Neuronal stem cell (in vitro differentiated cells): ENCODE measurements around the gene ATP6V1B1.
A peak's percentile ranks its signal among the peaks of the same experiment; 100 is the strongest.

Source experiments
- DNase-seq: peaks from one replicate; pipeline ENCODE4 v3.0.0-alpha.2; 2013; ENCODE audit warnings: low spot score
- H2AFZ ChIP-seq: one replicate; pipeline ENCODE4 v1.6.1; 2013; ENCODE audit warnings: mild to moderate bottlenecking, low read length, inconsistent platforms
- H2AK5ac ChIP-seq: 2 replicates; pipeline ENCODE4 v1.6.1; 2013; ENCODE audit warnings: low read depth, mild to moderate bottlenecking, inconsistent platforms, low read length, moderate library complexity, mixed read lengths
- H2BK120ac ChIP-seq: 2 replicates; pipeline ENCODE4 v1.6.1; 2013; ENCODE audit warnings: low read depth, mild to moderate bottlenecking, inconsistent platforms, low read length, moderate library complexity, mixed read lengths
- H2BK12ac ChIP-seq: one replicate; pipeline ENCODE4 v1.6.1; 2013; ENCODE audit warnings: low read length, inconsistent platforms
- H2BK15ac ChIP-seq: 2 replicates; pipeline ENCODE4 v1.6.1; 2013; ENCODE audit warnings: mild to moderate bottlenecking, low read length, inconsistent platforms, mixed read lengths
- H2BK5ac ChIP-seq: one replicate; pipeline ENCODE4 v1.6.1; 2013; ENCODE audit warnings: inconsistent platforms, mild to moderate bottlenecking, low read length, moderate library complexity
- H3K14ac ChIP-seq: one replicate; pipeline ENCODE4 v1.6.1; 2013; ENCODE audit warnings: low read length, inconsistent platforms
- H3K18ac ChIP-seq: 2 replicates; pipeline ENCODE4 v1.6.1; 2013; ENCODE audit warnings: low read length, inconsistent platforms
- H3K23ac ChIP-seq: 2 replicates; pipeline ENCODE4 v1.6.1; 2013; ENCODE audit warnings: low read depth, mild to moderate bottlenecking, mixed read lengths, low read length, inconsistent platforms; ENCODE audit not compliant: poor library complexity
- H3K27ac ChIP-seq: replicated peaks from 3 replicates; pipeline ENCODE4 v1.5.1; 2013; ENCODE audit warnings: low read length, inconsistent platforms
- H3K27me3 ChIP-seq, 3 experiments: 2 replicates each; pipeline ENCODE4 v1.6.1; 2013; ENCODE audit warnings: low read length in 3 of 3, mild to moderate bottlenecking in 2 of 3, inconsistent platforms in 1 of 3, low read depth in 1 of 3, mixed read lengths in 1 of 3, moderate library complexity in 1 of 3; ENCODE audit not compliant: control insufficient read depth in 3 of 3, insufficient read depth in 3 of 3
- H3K36me3 ChIP-seq, 2 donors: replicated peaks in 1 of 2; 2 replicates each; pipeline ENCODE4 v1.6.1; 2013; ENCODE audit warnings: low read length in 2 of 2; ENCODE audit not compliant: control insufficient read depth in 2 of 2, insufficient read depth in 2 of 2
- H3K4ac ChIP-seq: 2 replicates; pipeline ENCODE4 v1.6.1; 2013; ENCODE audit warnings: inconsistent platforms, mild to moderate bottlenecking, low read length, moderate library complexity
- H3K4me1 ChIP-seq, 2 donors: 1 replicate in 1 of 2; 2 replicates in 1 of 2; pipeline ENCODE4 v1.6.1; 2013; ENCODE audit warnings: low read length in 2 of 2, low read depth in 1 of 2; ENCODE audit not compliant: control insufficient read depth in 2 of 2, insufficient read depth in 1 of 2
- H3K4me2 ChIP-seq: one replicate; pipeline ENCODE4 v1.6.1; 2013; ENCODE audit warnings: mild to moderate bottlenecking, low read length, inconsistent platforms; ENCODE audit not compliant: insufficient read depth, poor library complexity, severe bottlenecking
- H3K4me3 ChIP-seq, 2 donors: 2 replicates each; pipeline ENCODE4 v1.5.1; 2013; ENCODE audit warnings: low read length in 2 of 2, mild to moderate bottlenecking in 2 of 2, inconsistent platforms in 1 of 2, moderate library complexity in 1 of 2
- H3K79me1 ChIP-seq: one replicate; pipeline ENCODE4 v1.6.1; 2013; ENCODE audit warnings: low read depth, mild to moderate bottlenecking, inconsistent platforms, low read length, moderate library complexity
- H3K9ac ChIP-seq: one replicate; pipeline ENCODE4 v1.6.1; 2013; ENCODE audit warnings: mild to moderate bottlenecking, low read depth, low read length, inconsistent platforms; ENCODE audit not compliant: poor library complexity
- H3K9me3 ChIP-seq, 2 donors: replicated peaks in 1 of 2; 2 replicates each; pipeline versions ENCODE3 to v1.6.1; 2013; ENCODE audit warnings: low read length in 2 of 2, mild to moderate bottlenecking in 2 of 2, inconsistent platforms in 1 of 2, low read depth in 1 of 2, mixed read lengths in 1 of 2, moderate library complexity in 1 of 2; ENCODE audit not compliant: control insufficient read depth in 2 of 2, insufficient read depth in 1 of 2
- H4K8ac ChIP-seq: one replicate; pipeline ENCODE4 v1.6.1; 2013; ENCODE audit warnings: low read depth, mild to moderate bottlenecking, inconsistent platforms, low read length, moderate library complexity
- H4K91ac ChIP-seq: one replicate; pipeline ENCODE4 v1.6.1; 2013; ENCODE audit warnings: low read length, low read depth, mild to moderate bottlenecking, inconsistent platforms; ENCODE audit not compliant: poor library complexity
- WGBS, 2 donors: extraction: QIAGEN DNeasy Blood & Tissue Kit; methylation state at CpG; one replicate each; pipeline ENCODE4 v1.1.7; 2013; ENCODE audit warnings: missing lambda C conversion rate in 2 of 2, mixed read lengths in 1 of 2; ENCODE audit not compliant: insufficient read length in 2 of 2, insufficient replicate concordance in 1 of 2; ENCODE audit errors: extremely low coverage in 2 of 2; 5-methylcytosine and 5-hydroxymethylcytosine counted together

The ATP6V1B1 gene

GRCh38 chr2:70897977-70898226 lies 37.8 kb upstream of the ATP6V1B1 start:
- H3K4ac ChIP-seq, result no peak overlapping the region
- no peak overlapping the region for H3K14ac ChIP-seq
- H2AK5ac ChIP-seq, result no peak overlapping the region
- H2BK5ac ChIP-seq, result no peak overlapping the region
- peaks cover 0 to 2% of the 10 kb centered on the region in 2 donors for H3K36me3 ChIP-seq
- no peak overlapping the region for H3K23ac ChIP-seq
- H2BK12ac ChIP-seq, result no peak overlapping the region
- H4K91ac ChIP-seq, result no peak overlapping the region
- H2BK15ac ChIP-seq, result no peak overlapping the region
- H3K9me3 ChIP-seq, result no peaks in the 10 kb centered on the region
- H2BK120ac ChIP-seq, result no peak overlapping the region
- no peak overlapping the region for H3K27ac ChIP-seq
- H3K4me3 ChIP-seq, result no peak overlapping the region
- DNase-seq, result no peak
- no CpG with 5 or more reads among the region's 5 CpGs for WGBS, 2 donors
- H4K8ac ChIP-seq, result no peak overlapping the region
- H3K79me1 ChIP-seq, result no peaks in the 10 kb centered on the region
- no peak overlapping the region for H3K9ac ChIP-seq
- H2AFZ ChIP-seq, result no peak overlapping the region
- H3K27me3 ChIP-seq, result peaks cover 61 to 94% (median 69%) of the 10 kb centered on the region in 3 experiments
- no peak overlapping the region for H3K18ac ChIP-seq
- H3K4me1 ChIP-seq, result peaks cover 14 to 15% of the 10 kb centered on the region in 2 donors
- no peak overlapping the region for H3K4me2 ChIP-seq

- H3K9ac ChIP-seq, result peak overlapping the region; percentile 24
- H4K91ac ChIP-seq, result no peak overlapping the region
- H3K14ac ChIP-seq, result no peak overlapping the region
- no peak for DNase-seq
- peaks cover 61 to 94% (median 62%) of the 10 kb centered on the region in 3 experiments for H3K27me3 ChIP-seq
- no peak overlapping the region for H3K4ac ChIP-seq
- H2BK5ac ChIP-seq, result no peak overlapping the region
- peaks cover 12 to 14% of the 10 kb centered on the region in 2 donors for H3K4me1 ChIP-seq
- no CpG with 5 or more reads among the region's 16 CpGs for WGBS, 2 donors
- H3K36me3 ChIP-seq, result peaks cover 0 to 9% of the 10 kb centered on the region in 2 donors
- no peak overlapping the region for H2BK15ac ChIP-seq
- no peak overlapping the region for H3K27ac ChIP-seq
- no peak overlapping the region for H3K23ac ChIP-seq
- no peak overlapping the region for H2AK5ac ChIP-seq
- peaks cover 1 to 2% of the 10 kb centered on the region in 2 donors for H3K9me3 ChIP-seq
- no peak overlapping the region for H3K18ac ChIP-seq
- H2BK12ac ChIP-seq, result peak overlapping the region; percentile 18
- no peak overlapping the region for H2BK120ac ChIP-seq
- H2AFZ ChIP-seq, result no peak overlapping the region
- H3K79me1 ChIP-seq, result no peaks in the 10 kb centered on the region
- H4K8ac ChIP-seq, result no peak overlapping the region
- H3K4me2 ChIP-seq, result no peak overlapping the region
- H3K4me3 ChIP-seq, result peak overlapping the region; percentile 49 to 83
Observed at GRCh38 chr2:70898363-70899240, 37.1 kb upstream of the ATP6V1B1 start.

GRCh38 chr2:70901227-70902066 lies 34.3 kb upstream of the ATP6V1B1 start:
- Histone ChIP-seq H3K27me3 (peaks cover 34 to 94% (median 70%) of the 10 kb centered on the region in 3 experiments), H2BK120ac (peak overlapping the region; percentile 24), H2BK5ac (peak overlapping the region; percentile 29), H3K36me3 (peaks cover 0 to 36% of the 10 kb centered on the region in 2 donors), H4K91ac (no peak overlapping the region), H3K9ac (peak overlapping the region; percentile 92), H3K4me1 (peaks cover 9 to 24% of the 10 kb centered on the region in 2 donors), H3K27ac (no peak overlapping the region), H3K18ac (peak overlapping the region; percentile 91), H4K8ac (no peak overlapping the region), H2BK12ac (peak overlapping the region; percentile 99), H3K4ac (no peak overlapping the region), H3K9me3 (peaks cover 3 to 14% of the 10 kb centered on the region in 2 donors), H2BK15ac (peak overlapping the region; percentile 88), H3K79me1 (no peaks in the 10 kb centered on the region), H3K4me2 (peak overlapping the region; percentile 90), H3K23ac (peak overlapping the region; percentile 56), H3K4me3 (peak overlapping the region; percentile 80 to 83), H2AFZ (peak overlapping the region; percentile 99), H3K14ac (peak overlapping the region; percentile 50), H2AK5ac (peak overlapping the region; percentile 47)
- no peak for DNase-seq
- no CpG with 5 or more reads among the region's 79 CpGs for WGBS, 2 donors

- Histone ChIP-seq H3K27me3 (peaks cover 28 to 94% (median 64%) of the 10 kb centered on the region in 3 experiments), H3K9ac (no peak overlapping the region), H3K18ac (peak overlapping the region; percentile 91), H3K4me2 (peak overlapping the region; percentile 90), H2BK15ac (peak overlapping the region; percentile 88), H3K4me1 (peaks cover 10 to 24% of the 10 kb centered on the region in 2 donors), H3K4ac (no peak overlapping the region), H3K79me1 (no peaks in the 10 kb centered on the region), H3K14ac (no peak overlapping the region), H2AK5ac (no peak overlapping the region), H4K8ac (no peak overlapping the region), H3K9me3 (peaks cover 3 to 14% of the 10 kb centered on the region in 2 donors), H3K36me3 (peaks cover 0 to 40% of the 10 kb centered on the region in 2 donors), H2BK5ac (no peak overlapping the region), H3K4me3 (peak overlapping the region; percentile 80 to 83), H2BK120ac (peak overlapping the region; percentile 16), H2AFZ (peak overlapping the region; percentile 99), H4K91ac (no peak overlapping the region), H3K27ac (no peak overlapping the region), H3K23ac (peak overlapping the region; percentile 16), H2BK12ac (peak overlapping the region; percentile 50)
- no peak for DNase-seq
- no CpG with 5 or more reads among the region's 5 CpGs for WGBS, 2 donors
Observed at GRCh38 chr2:70902067-70902442, 33.6 kb upstream of the ATP6V1B1 start.
